CD4-positive, alpha-beta memory T cell (primary cell): Measurements from ENCODE around the gene BCL6. TPM values are rescaled to one million over a fixed set of nuclear protein-coding genes. Genes with fewer than 3 reads are reported as not detected.

Experiments used
- CTCF ChIA-PET: fragments of 350-600 bp; sonication (Branson Sonifier 250); formaldehyde crosslinking; loops from one replicate; lab custom pipeline; 2021; ENCODE audit warnings: inconsistent platforms; ENCODE audit not compliant: partially characterized antibody; lab: Charles Lee
- POLR2A ChIA-PET: fragments of 350-600 bp; sonication (Branson Sonifier 250); formaldehyde crosslinking; loops from one replicate; lab custom pipeline; 2021; ENCODE audit not compliant: partially characterized antibody; lab: Charles Lee
- DNase-seq, 5 donors: peaks; one replicate each; pipeline versions ENCODE4 v3.0.0 to v3.0.0-alpha.2; 2020 to 2022; ENCODE audit warnings: mixed read lengths in 1 of 5
- H3K27ac ChIP-seq: one replicate; pipeline ENCODE4 v1.7.0; 2013; ENCODE audit warnings: low read depth, low read length
- H3K27me3 ChIP-seq: 2 replicates; pipeline ENCODE4 v1.7.0; 2013; ENCODE audit warnings: mild to moderate bottlenecking, low read length, moderate library complexity; ENCODE audit not compliant: insufficient read depth
- H3K36me3 ChIP-seq: 2 replicates; pipeline ENCODE4 v1.7.0; 2013; ENCODE audit warnings: mild to moderate bottlenecking, low read length, moderate library complexity; ENCODE audit not compliant: insufficient read depth
- H3K4me1 ChIP-seq: 2 replicates; pipeline ENCODE4 v1.7.0; 2013; ENCODE audit warnings: mild to moderate bottlenecking, low read length, moderate library complexity; ENCODE audit not compliant: insufficient read depth
- H3K4me3 ChIP-seq, 2 donors: one replicate each; pipeline ENCODE4 v1.7.0; 2013; ENCODE audit warnings: low read length in 2 of 2, mild to moderate bottlenecking in 1 of 2
- H3K9me3 ChIP-seq, 2 donors: one replicate each; pipeline ENCODE4 v1.7.0; 2013; ENCODE audit warnings: low read length in 2 of 2, control low read depth in 1 of 2; ENCODE audit not compliant: control insufficient read depth in 1 of 2
- H3K27ac Mint-ChIP-seq, 7 donors: one replicate each; pipeline ENCODE4 v1.8.0; 2020 to 2021; ENCODE audit warnings: mixed read lengths in 7 of 7, mild to moderate bottlenecking in 6 of 7, inconsistent platforms in 3 of 7, moderate library complexity in 3 of 7
- H3K27me3 Mint-ChIP-seq, 2 donors: one replicate each; pipeline ENCODE4 v1.8.0; 2020 to 2021; ENCODE audit warnings: mixed read lengths in 2 of 2
- H3K36me3 Mint-ChIP-seq, 2 donors: one replicate each; pipeline ENCODE4 v1.8.0; 2020 to 2021; ENCODE audit warnings: mixed read lengths in 2 of 2, inconsistent platforms in 1 of 2, mild to moderate bottlenecking in 1 of 2
- H3K4me1 Mint-ChIP-seq, 4 donors: one replicate each; pipeline ENCODE4 v1.8.0; 2020 to 2021; ENCODE audit warnings: mixed read lengths in 4 of 4, mild to moderate bottlenecking in 1 of 4
- H3K4me3 Mint-ChIP-seq, 8 donors: one replicate each; pipeline ENCODE4 v1.8.0; 2020 to 2021; ENCODE audit warnings: mixed read lengths in 8 of 8, mild to moderate bottlenecking in 7 of 8, moderate library complexity in 6 of 8, inconsistent platforms in 3 of 8
- H3K9me3 Mint-ChIP-seq, 8 donors: one replicate each; pipeline ENCODE4 v1.8.0; 2020 to 2021; ENCODE audit warnings: mixed read lengths in 8 of 8, mild to moderate bottlenecking in 5 of 8, inconsistent platforms in 3 of 8, moderate library complexity in 1 of 8
- intact Hi-C: fragments of 100-400 bp; cut with micrococcal nuclease; formaldehyde crosslinking; loops from one replicate; pipeline ENCODE4 v1.15.1; 2023
- polyA plus RNA-seq, 2 donors: library from polyadenylated mRNA; unstranded; fragments of 300-500 nt; fragmentation: Illumina TruSeq; gene quantifications; one replicate each; pipeline ENCODE4 v1.2.3, GENCODE V29; 2021
- total RNA-seq, 2 experiments: library from RNA; stranded (reverse); gene quantifications; one replicate each; pipeline ENCODE4 v1.2.3, GENCODE V29; 2021

Gene BCL6
- total RNA-seq (10 to 100 TPM; 31.4 to 34.8 TPM), polyA plus RNA-seq (1 to 10 TPM; 1.1 to 1.8 TPM)

DNA sequence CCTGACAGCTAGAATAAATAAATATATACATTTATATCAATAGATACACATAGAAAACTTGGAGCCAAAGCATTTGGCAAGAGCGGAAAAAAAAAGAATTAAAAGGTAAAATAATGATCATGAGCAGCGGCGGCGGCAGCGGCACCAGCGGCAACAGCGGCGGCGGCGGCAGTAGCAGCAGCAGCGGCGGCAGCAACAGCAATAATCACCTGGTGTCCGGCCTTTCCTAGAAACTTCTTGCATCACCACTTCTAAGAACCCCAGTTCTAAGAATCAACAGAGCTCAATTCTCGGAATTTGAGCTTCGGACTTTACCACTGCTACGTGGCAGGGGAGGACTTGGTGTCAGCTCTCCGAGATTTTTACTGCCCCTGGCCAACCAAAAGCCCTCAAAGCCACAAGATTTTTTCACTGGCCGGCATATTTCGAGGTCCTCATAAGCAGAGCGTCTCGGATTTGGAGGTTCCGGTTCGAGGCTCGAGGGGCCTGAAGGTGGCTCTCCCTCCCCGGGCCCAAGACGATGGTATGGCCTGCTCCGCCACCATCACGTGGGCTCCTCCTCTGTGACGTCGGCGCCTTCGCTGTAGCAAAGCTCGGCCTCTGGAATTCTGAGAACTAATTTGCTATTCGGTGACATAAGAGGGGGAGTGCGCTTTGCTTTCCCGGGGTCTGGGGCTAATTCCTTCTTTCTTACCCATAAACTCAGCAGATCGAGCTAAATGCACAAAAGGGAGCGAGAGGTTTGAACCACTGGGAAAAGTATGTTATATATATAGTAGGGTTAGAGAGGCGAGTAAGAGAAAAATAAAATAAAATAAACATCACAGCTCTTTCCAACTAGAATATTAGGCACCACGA lies at the start of gene BCL6:
BCL6 (minus strand) TSS at position 268 of the 858 bp plus-strand sequence. CDS start 11,775 bp downstream, outside the sequence.
- Histone ChIP-seq H3K27me3 (no peaks in the 10 kb centered on the region), H3K36me3 (no peaks in the 10 kb centered on the region), H3K9me3 (no peaks in the 10 kb centered on the region), H3K4me1 (peaks cover 53% of the 10 kb centered on the region), H3K4me3 (peak within 1 kb of the TSS; percentile 71 to 98), H3K27ac (peak within 1 kb of the TSS; percentile 82)
- Mint-ChIP-seq H3K9me3 (no peaks in the 10 kb centered on the region), H3K4me3 (peak within 1 kb of the TSS; percentile 95 to 99 (median 96)), H3K4me1 (peaks cover 24 to 74% (median 52%) of the 10 kb centered on the region in 4 donors), H3K27me3 (no peaks in the 10 kb centered on the region), H3K36me3 (peaks cover 0 to 20% of the 10 kb centered on the region in 2 donors), H3K27ac (peak within 1 kb of the TSS; percentile 99)
- ChIA-PET POLR2A (interaction anchor here (0.5 to 4.5 kb wide), 44 partner anchors 9 to 1579 kb away, joined by 3 to 29 read pairs (median 4); partner anchors contain the start of gene LPP), CTCF (interaction anchor here (0.6 to 8.9 kb wide), 26 partner anchors 10 to 1403 kb away, joined by 3 to 132 read pairs (median 4); no protein-coding TSS in a partner anchor)
- DNase-seq, result peak; percentile 92 to 95 (median 94)
- intact Hi-C loops, result loop anchor here (1.0 to 10.0 kb wide), 6 partner anchors 32 to 739 kb away; partner anchors contain the start of gene LPP

DNA sequence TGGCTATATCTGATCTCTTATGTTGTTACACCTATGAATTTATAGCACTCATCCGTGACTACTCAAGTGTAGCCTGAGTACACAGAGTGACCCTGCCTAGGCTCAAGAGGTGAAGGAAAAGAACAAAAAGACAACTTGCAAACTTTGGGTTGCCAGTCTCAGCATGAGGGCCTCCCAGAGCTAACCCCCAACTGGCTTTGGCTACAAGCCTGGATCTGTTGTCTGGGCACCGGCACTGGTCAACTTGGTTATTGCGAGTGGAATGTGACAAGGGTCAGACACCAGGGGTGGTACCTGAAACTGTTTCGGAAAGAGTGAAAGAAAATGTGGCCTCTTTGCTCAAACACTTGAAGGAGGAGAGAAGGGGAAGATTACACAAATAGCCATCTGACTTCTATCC lies 49.5 kb upstream of the BCL6 start:
- ChIA-PET CTCF (no interaction called here), POLR2A (no interaction called here)
- intact Hi-C loops, result no loop called here
- no peaks in the 10 kb centered on the region for H3K9me3 ChIP-seq
- H3K27me3 ChIP-seq, result no peaks in the 10 kb centered on the region
- H3K4me1 ChIP-seq, result peaks cover 22% of the 10 kb centered on the region
- Mint-ChIP-seq H3K36me3 (no peaks in the 10 kb centered on the region), H3K4me1 (peaks cover 19 to 31% (median 29%) of the 10 kb centered on the region in 4 donors), H3K4me3 (no peak overlapping the region), H3K27ac (no peak overlapping the region), H3K9me3 (peaks cover 0 to 3% (median 0%) of the 10 kb centered on the region in 8 donors), H3K27me3 (peaks cover 0 to 4% of the 10 kb centered on the region in 2 donors)
- H3K4me3 ChIP-seq, result no peak overlapping the region
- no peak for DNase-seq
- H3K36me3 ChIP-seq, result no peaks in the 10 kb centered on the region
- H3K27ac ChIP-seq, result no peak overlapping the region

DNA sequence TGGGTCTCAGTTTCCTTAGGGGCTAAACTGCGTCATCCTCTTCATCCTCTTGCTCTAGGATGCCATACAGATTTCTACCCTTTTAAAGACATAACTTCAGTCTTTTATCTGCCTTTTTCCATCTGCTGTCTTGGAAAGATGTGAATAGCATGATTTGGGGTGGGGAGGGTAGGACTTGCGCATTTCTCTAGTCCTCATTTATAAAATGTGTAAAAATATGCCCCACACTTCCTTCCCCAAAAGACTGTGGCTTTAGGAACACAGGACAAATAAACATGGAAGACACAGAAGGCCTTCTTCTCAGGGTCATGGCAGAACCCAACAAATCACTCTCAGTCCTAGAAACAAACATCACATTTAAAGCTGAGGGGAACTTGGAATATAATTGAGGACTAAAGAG lies 48.4 kb upstream of the BCL6 start:
- intact Hi-C loops, result no loop called here
- H3K27ac ChIP-seq, result no peak overlapping the region
- Mint-ChIP-seq H3K27me3 (peaks cover 0 to 4% of the 10 kb centered on the region in 2 donors), H3K9me3 (peaks cover 0 to 3% (median 0%) of the 10 kb centered on the region in 8 donors), H3K4me3 (no peak overlapping the region), H3K36me3 (no peaks in the 10 kb centered on the region), H3K4me1 (peaks cover 9 to 19% (median 18%) of the 10 kb centered on the region in 4 donors), H3K27ac (no peak overlapping the region)
- H3K4me3 ChIP-seq, result no peak overlapping the region
- H3K36me3 ChIP-seq, result no peaks in the 10 kb centered on the region
- no peaks in the 10 kb centered on the region for H3K27me3 ChIP-seq
- ChIA-PET CTCF (no interaction called here), POLR2A (no interaction called here)
- DNase-seq, result no peak
- no peaks in the 10 kb centered on the region for H3K9me3 ChIP-seq
- H3K4me1 ChIP-seq, result peaks cover 11% of the 10 kb centered on the region

DNA sequence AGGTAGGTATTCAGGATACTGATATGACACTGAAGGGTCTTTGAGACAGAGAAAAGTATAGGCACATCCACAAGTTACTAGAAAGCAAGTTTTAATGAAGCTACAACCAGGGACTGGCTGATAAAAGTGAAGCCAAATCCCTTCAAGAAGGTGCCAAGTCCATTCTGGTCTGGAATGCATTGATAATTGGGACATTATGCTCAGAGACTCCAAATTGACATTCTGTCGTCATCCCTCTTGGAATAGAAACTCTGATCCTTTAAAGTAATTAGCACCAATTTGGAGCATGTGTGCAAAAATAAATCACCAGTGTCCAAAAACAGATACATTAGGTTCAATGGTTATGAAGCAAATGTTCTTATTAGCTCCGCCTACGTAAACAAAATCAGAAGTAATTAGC lies 47.3 kb upstream of the BCL6 start:
- Histone ChIP-seq H3K4me1 (no peaks in the 10 kb centered on the region), H3K4me3 (no peak overlapping the region), H3K36me3 (no peaks in the 10 kb centered on the region), H3K27me3 (no peaks in the 10 kb centered on the region), H3K27ac (no peak overlapping the region), H3K9me3 (no peaks in the 10 kb centered on the region)
- Mint-ChIP-seq H3K4me3 (no peak overlapping the region), H3K36me3 (no peaks in the 10 kb centered on the region), H3K9me3 (peaks cover 0 to 3% (median 0%) of the 10 kb centered on the region in 8 donors), H3K27ac (no peak overlapping the region), H3K27me3 (peaks cover 0 to 4% of the 10 kb centered on the region in 2 donors), H3K4me1 (peaks cover 1 to 11% (median 9%) of the 10 kb centered on the region in 4 donors)
- DNase-seq, result no peak
- intact Hi-C loops, result no loop called here
- ChIA-PET POLR2A (no interaction called here), CTCF (no interaction called here)

DNA sequence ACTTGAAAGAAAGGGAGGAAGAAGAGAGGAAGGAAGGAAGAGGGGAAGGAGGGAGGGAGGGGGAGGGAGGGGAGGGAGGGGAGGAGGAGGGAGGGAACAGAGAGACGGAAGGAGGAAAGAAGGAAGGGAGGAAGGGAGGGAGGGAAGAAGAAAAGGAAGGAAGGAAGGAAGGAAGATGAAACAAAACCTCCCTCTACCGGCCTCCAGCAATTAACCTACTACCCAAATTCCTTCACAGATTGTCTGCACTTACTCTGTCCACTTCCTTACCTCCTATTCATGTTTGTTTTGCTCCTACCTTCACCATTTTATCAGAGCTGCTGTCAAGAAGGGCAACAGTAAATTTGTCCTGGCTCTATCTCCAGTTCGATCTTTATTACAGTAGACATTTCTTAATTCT lies 44.6 kb upstream of the BCL6 start:
- peak overlapping the region in 1 of 7 donors; percentile 23 for H3K27ac Mint-ChIP-seq
- H3K4me1 Mint-ChIP-seq, result peaks cover 0 to 9% (median 9%) of the 10 kb centered on the region in 4 donors
- Histone ChIP-seq H3K36me3 (no peaks in the 10 kb centered on the region), H3K4me3 (no peak overlapping the region), H3K4me1 (no peaks in the 10 kb centered on the region), H3K27ac (no peak overlapping the region), H3K27me3 (no peaks in the 10 kb centered on the region), H3K9me3 (no peaks in the 10 kb centered on the region)
- H3K4me3 Mint-ChIP-seq, result no peak overlapping the region
- no peaks in the 10 kb centered on the region for H3K36me3 Mint-ChIP-seq
- intact Hi-C loops, result no loop called here
- CTCF ChIA-PET, result no interaction called here
- peaks cover 0 to 3% of the 10 kb centered on the region in 2 donors for H3K27me3 Mint-ChIP-seq
- no peaks in the 10 kb centered on the region for H3K9me3 Mint-ChIP-seq
- DNase-seq, result no peak
- POLR2A ChIA-PET, result no interaction called here

DNA sequence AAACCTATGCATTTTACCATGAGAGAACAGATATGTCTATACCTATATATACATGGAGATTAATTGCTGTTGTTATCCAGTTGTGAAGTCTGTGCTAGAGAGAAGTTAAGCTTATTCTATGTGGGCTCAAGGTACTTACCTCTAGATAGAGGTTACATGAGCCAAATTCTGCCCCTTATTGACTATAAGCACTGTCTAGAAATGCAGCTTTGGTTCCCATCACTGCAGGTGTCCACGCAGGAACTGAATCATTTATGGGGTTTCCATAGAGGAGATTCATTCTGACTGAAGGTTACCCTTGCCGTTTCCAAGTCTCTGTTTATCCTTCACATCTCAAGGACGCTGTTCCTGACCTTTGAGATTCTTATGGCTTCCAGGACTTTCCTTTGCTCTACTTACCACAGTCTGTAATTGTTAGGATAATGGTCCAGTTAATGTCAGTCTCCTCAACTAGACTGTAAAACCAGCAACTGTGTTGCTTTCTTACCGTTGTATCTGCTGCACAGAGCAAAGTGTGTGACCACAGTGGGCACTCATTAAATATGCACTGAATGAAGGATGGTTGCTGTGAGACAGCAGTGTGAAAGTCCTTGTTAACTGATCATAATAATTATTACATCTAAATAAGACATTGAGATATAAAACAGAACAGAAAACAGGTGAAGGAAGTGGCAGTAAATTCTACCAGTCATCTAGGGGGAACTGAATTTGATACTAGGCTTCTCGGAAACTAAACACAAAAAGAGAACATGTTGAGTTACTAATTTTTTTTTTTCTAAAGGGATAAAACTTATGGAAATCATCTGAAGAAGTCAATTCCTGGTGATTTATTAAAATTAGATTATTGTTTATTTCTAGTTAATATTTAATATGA lies 44.0 kb upstream of the BCL6 start:
- H3K27me3 ChIP-seq, result no peaks in the 10 kb centered on the region
- H3K4me3 ChIP-seq, result no peak overlapping the region
- CTCF ChIA-PET, result interaction anchor here (1.1 kb wide), 1 partner anchor 13 kb away, joined by 4 read pairs; no protein-coding TSS in a partner anchor
- Mint-ChIP-seq H3K4me1 (peaks cover 0 to 9% (median 9%) of the 10 kb centered on the region in 4 donors), H3K4me3 (no peak overlapping the region), H3K9me3 (no peaks in the 10 kb centered on the region), H3K27me3 (peaks cover 0 to 3% of the 10 kb centered on the region in 2 donors), H3K36me3 (no peaks in the 10 kb centered on the region), H3K27ac (peak overlapping the region in 1 of 7 donors; percentile 65)
- POLR2A ChIA-PET, result no interaction called here
- intact Hi-C loops, result no loop called here
- H3K4me1 ChIP-seq, result no peaks in the 10 kb centered on the region
- H3K9me3 ChIP-seq, result no peaks in the 10 kb centered on the region
- no peaks in the 10 kb centered on the region for H3K36me3 ChIP-seq
- DNase-seq, result no peak
- no peak overlapping the region for H3K27ac ChIP-seq
